NCI-H345 (cell line): Measurements from ENCODE around the gene DUOXA1.
"Not testable (repeated sequence)": the region's sequence is repeated elsewhere in the genome, so short reads cannot be mapped to it uniquely, and the experiment has no call there.

ENCODE experiments used
- DNase-seq: peaks from one replicate; lab custom pipeline; 2025; lab: John Stamatoyannopoulos, UW

DUOXA1 gene

DNA sequence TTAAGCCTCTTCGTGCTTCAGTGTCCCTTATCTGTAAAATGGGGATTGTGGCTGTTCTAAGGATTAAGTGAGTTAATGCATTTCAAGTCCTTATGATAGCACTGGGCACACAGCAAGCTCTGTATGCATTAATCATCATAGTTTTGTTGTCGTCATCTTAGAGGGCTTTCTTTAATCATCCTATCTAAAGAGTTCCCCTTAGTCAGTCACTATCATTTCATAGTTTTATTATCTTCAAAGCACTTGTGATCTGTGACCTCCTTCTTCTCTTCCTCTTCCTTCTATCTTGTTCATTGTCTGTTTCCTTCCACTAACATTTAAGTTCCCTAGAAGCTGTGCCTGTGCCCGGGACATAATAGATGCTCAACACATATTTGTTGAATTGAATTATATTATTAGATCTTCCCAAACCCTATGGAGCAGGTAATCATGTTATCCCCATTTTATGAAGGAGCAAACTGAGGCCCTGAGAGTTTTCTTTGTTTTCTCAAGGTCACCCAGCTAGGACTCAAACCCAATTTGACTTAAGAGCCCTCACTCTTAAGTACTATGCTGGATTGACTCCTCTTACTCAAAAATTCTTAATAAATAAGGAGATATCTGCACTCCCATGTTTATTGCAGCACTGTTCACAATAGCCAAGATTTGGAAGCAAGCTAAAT is 39.8 kb downstream of the DUOXA1 start:
- DNase-seq: no peak

DNA sequence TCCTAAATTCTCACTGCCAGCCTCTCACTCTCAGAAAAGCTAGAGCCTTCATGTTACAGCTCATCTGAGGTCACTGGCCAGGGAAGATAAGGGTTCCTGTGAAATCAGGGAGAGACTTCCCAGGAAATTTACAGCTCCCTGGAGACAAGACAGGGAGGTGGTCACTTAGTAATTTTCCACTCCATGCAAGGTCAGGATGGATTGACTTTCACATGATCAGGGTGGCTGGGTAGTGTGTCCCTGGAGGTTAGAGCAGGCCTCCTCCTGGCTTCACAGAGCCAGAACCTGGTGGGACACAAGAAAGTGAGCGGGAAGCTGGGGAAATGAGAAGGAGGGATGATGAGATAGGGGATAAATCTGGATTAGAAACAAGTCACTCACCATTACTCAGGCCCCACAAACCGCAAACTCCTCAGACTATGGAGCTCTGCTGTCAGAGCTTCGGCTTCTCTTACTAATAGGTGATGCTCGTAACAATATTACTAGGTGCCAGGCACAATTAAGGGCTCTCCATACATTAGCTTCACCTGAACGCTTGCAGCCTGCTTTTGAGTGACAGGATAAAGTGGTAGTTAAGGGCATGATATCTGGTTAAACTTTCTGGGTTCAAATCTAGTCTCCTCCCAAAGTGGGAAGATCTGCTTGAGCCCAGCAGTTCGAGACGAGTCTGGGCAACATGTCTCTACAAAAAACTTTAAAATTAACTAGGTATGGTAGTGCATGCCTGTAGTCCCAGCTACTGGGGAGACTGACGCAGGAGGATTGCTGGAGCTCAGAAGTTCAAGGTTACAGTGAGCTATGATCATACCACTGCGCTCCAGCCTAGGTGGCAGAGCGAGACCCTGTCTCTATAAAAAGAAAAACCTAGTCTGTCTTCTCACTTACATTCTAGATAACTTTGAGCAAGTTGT is 40.6 kb downstream of the DUOXA1 start:
- no peak for DNase-seq

- DNase-seq: no peak
Observed at GRCh38 chr15:45087513-45087912, 42.2 kb downstream of the DUOXA1 start.

- DNase-seq: no peak
Observed at GRCh38 chr15:45084163-45084562, 45.5 kb downstream of the DUOXA1 start.

DNA sequence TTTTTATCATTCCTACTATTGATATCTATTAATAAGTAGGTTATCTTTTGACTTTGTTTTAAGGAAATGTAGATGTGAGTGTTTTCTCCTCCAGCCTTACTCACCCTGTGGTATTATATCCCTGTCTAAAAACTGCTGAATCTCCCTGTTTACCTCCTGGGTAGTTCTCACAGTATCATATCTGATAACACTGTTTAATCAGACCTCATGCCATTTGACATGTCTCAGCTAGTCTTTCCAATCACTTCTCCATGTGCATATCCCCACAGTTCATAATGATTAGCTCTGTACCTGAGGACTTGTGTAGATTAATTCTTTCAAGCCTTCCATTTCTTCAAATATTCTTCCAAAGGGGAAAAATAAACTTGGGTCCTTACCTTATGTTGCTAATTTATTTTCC is 46.5 kb downstream of the DUOXA1 start:
- DNase-seq: no peak

GRCh38 chr15:45082412-45082811 is 47.3 kb downstream of the DUOXA1 start:
- DNase-seq: not testable (repeated sequence)

GRCh38 chr15:45080593-45080992 is 49.1 kb downstream of the DUOXA1 start:
- not testable (repeated sequence) for DNase-seq

- DNase-seq: not testable (repeated sequence)
Observed at GRCh38 chr15:45079628-45080246, 49.9 kb downstream of the DUOXA1 start.

GRCh38 chr15:45079201-45079600 is 50.5 kb downstream of the DUOXA1 start:
- not testable (repeated sequence) for DNase-seq

DNA sequence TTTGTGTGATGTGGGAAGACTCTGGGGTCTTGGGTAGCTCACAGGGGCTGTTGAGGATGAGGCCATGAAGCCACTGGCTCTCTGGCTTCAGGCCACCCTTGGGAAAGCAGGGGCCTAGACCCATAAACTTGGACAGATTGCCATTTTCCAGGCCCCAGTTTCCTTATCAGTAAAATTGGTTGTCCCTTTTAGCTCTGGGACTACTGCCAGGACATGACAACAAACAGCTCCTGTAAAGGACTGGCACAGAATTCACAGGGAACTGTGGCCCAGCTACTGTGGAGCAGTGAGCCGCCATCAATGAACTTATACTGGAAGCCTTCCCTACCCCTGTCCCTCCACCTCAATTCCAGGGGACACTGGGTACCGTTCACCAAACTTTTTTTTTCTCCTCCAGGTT is 52.3 kb downstream of the DUOXA1 start:
- DNase-seq: not testable (repeated sequence)

GRCh38 chr15:45075440-45076320 is 54.0 kb downstream of the DUOXA1 start:
- DNase-seq: not testable (repeated sequence)

- not testable (repeated sequence) for DNase-seq
Observed at GRCh38 chr15:45073602-45074001, 56.1 kb downstream of the DUOXA1 start.

DNA sequence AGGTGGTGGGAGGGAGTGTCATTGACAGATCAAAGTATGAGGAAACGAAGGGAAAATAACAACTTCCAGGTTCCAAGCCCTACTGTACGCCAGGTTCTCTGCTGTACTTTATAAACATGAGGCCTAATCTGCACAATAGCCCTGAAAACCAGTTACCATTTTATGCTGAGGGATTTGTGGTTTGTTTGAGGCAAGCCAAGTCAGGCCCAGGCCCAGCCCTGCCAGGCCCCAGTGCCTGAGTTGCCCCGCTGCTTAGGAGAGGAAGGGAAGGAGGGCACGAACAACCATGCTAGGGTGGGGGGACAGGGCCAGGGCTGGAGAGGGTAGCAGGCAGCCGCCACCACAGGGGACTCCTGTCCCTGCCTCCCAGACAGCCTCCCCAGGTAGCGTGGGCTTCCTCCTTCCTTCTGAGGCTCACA is 59.7 kb downstream of the DUOXA1 start:
- DNase-seq: not testable (repeated sequence)
